HG03103 (cell line): ENCODE measurements around the gene PROCR.
"Not testable (repeated sequence)": the region's sequence is repeated elsewhere in the genome, so short reads cannot be mapped to it uniquely, and the experiment has no call there.

Source experiments
- ATAC-seq: cut with Tn5 transposase; IDR thresholded peaks from one replicate; pipeline ENCODE4 v1.9.1; 2021; ENCODE audit warnings: low read depth; ENCODE audit not compliant: unreplicated experiment

PROCR gene

DNA sequence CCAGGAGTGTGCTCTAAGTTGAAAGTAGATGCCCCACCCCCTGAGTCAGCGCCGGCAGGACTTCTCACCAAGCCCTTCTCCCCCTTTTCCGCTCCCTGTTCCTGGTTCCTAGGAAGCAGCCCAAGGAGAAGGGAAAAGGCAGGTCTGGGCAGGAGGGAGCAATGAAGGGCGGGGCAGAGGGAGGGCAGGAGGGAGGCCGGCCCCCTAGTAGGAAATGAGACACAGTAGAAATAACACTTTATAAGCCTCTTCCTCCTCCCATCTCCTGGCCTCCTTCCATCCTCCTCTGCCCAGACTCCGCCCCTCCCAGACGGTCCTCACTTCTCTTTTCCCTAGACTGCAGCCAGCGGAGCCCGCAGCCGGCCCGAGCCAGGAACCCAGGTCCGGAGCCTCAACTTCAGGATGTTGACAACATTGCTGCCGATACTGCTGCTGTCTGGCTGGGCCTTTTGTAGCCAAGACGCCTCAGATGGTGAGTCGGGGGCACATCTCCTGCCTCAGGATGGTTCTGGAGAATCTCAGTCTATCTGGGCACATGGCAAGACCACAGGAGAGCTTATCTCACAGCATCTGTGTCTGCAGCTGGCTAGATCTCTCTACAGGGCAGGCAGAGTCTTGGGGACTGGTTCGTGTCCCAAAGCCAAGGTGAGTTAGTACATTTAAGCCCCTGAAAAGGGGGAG lies at the start of gene PROCR:
TSS of gene PROCR (plus strand) at position 320 of the 681 bp plus-strand sequence. CDS start at position 403, 83 bp downstream.
- ATAC-seq = no peak

GRCh38 chr20:35122756-35123405 lies 49.0 kb upstream of the PROCR start:
- ATAC-seq = no peak

DNA sequence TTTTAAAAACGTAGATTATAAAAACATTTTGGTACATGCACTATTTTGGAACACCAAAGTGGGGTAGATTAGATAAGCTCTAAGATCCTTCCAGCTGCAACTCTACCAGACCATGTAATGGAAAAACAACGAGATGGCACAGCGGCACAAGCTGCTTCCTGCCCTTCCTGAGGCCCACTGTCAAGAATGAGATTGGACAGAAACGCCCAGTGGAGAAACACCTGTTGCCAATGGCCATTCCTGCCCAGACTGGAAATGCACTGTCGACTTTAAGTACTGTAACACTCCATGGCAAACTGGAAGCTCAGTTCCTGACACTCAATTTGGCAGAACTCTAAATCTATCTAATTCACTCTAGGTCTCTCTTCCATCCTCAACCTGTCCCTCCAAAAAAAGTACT lies 46.1 kb upstream of the PROCR start:
- no peak for ATAC-seq

GRCh38 chr20:35129647-35130069 lies 42.2 kb upstream of the PROCR start:
- ATAC-seq = no peak

GRCh38 chr20:35131934-35132333 lies 39.9 kb upstream of the PROCR start:
- ATAC-seq = no peak

- no peak for ATAC-seq
Measured at GRCh38 chr20:35133031-35133430, 38.8 kb upstream of the PROCR start.

DNA sequence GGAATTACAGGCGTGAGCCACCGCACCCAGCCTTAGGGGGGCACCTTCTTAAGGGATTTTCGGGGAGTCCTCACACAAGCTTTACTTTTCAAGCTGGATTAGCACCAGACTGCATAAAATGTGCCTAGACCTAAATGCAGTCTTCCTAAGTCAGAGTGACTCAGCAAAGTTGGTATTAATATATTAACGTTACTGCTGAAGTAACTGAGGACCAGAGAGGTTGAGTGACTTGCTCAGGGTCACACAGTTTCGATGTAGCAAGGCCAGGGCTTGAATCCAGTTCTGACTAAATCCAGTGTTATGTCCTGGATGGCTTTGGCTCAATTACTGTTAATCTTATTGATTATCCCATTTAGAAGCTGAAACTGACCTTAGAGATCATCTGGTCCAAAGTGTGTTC lies 38.1 kb upstream of the PROCR start:
- no peak for ATAC-seq

DNA sequence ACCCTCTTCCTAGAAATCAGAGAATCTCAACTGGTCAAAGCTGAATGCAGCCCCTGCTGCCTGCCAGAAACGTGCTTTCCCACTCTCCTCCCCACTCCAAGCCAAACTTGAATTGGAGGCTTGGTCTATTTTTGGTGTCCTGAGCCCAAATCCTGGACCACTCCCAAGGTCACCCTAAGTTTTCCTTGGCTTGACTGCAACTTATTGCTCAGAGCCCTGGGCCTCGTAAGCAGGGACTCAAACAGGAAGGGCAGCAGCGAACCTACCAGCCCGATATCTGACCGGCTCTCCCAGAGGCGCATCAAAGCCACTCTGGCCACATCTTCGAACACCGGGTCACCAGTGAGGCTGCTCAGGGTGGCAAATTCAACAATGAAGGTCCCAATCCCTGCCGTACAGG lies 37.4 kb upstream of the PROCR start:
- ATAC-seq = no peak

- no peak for ATAC-seq
Measured at GRCh38 chr20:35134880-35135279, 37.0 kb upstream of the PROCR start.

DNA sequence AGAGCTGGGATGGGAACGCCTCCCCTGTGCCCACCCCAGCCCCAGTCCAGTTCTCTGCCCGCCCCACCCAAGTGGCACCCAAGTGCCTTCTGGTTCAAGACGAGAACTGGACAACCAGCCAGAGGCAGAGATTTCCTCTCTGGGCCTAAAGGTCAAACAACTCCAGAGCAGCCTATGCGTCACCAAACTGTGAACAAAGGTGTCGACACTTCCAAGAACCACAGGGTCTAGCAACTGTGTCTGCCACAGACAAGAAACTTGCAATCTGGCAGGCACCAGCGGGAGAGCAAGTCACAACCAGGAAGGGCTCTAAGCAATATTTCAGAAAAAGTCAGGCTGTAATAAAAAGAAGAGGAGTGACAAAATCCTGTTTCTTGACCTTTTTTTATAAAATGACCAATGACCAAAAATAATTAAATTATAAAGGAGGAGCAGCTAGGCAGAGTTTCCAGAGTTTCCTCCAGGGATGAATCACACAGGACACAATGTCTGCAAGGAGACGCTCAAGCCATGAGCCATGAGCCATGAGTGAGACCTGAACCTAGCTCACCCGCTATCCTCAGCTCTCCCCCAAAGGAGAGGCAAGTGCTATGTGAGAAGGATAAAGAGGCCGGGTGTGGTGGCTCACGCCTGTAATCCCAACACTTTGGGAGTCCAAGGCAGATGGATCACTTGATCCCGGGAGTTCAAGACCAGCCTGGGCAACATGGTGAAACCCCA lies 35.8 kb upstream of the PROCR start:
- no peak for ATAC-seq

- no peak for ATAC-seq
Measured at GRCh38 chr20:35144694-35145093, 27.2 kb upstream of the PROCR start.

GRCh38 chr20:35145141-35145564 lies 26.7 kb upstream of the PROCR start:
- ATAC-seq = no peak

DNA sequence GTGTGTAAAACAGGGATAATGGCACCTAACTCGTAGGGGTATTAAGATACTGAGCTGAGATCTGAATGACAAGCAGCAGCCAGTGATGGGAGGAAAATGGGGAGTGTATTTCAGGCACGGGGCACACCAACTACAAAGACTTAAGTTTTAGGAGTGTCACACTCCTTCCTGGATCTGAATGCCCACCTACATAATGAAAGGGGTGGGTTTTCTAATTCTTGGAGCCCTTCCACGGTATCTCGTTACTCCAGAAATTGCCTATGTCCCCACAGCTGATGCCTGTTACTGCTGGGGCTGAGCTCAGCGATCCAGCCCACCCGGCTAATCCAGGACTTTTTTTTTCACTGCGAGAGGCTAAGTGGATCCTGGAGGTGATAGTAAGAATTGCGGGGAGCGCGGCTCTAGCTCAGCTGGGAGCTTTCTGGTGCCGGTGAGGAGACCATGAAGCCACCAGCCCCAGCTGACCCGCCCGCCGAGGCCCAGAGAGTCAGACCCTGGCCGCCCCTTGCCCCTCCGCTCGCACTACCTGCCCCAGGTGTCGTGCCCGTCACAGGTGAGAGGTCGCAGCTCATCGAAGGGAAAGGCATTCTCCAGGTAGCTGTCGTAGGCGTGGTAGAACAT lies 25.5 kb upstream of the PROCR start:
- no peak for ATAC-seq

DNA sequence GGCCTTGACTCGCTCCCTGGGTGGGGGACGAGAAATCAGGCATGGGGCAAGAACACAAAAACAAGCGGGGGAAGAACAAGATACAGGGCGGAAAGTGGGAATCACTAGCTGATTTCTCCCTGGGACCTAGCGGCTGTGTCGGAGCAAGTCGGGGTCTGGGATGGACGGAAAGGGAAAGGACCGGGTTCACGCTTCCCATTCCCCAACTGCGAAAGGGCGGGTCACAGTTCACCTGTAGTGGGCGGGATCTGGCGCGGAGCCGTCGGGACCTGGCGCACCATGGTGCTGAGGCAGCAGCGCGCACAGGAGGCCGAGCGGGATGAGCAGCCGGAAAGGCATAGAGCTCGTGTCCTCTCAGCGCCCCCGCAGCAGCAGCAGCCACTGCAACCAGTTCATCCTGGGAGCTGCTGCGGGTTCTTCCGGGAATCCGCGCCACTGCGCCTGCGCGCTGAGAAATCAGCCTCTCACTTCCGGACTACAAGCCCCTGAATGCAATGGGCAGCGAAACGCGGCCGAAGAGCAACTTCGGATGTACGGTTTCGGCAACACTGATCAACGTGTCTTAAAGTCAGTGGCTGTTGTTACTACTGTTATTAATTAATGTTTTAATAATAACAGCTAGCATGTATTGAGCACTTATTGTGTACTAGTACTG lies 24.8 kb upstream of the PROCR start, which contains the start of gene EDEM2:
TSS of gene EDEM2 (minus strand) at position 417 of the 655 bp plus-strand sequence. CDS start at position 339, 78 bp downstream.
- ATAC-seq = no peak

DNA sequence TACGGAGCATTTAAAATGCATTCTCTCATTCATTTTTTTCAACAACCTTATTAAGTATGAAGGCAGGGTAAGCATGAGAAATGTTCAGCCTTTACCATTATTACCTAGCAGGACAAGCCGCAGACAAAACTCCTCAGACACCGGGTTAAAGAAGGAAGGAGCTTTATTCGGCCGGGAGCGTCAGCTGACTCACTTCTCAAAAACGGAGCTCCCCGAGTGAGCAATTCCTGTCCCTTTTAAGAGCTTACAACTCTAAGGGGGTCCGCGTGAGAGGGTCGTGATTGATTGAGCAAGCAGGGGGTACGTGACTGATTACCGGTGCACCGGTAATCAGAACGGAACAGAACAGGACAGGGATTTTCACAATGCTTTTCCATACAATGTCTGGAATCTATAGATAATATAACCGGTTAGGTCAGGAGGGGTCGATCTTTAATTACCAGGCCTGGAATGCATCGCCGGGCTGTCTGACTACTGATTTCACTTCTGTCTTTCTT lies 24.2 kb upstream of the PROCR start:
- not testable (repeated sequence) for ATAC-seq

GRCh38 chr20:35150846-35151579 lies 20.9 kb upstream of the PROCR start:
- no peak for ATAC-seq

DNA sequence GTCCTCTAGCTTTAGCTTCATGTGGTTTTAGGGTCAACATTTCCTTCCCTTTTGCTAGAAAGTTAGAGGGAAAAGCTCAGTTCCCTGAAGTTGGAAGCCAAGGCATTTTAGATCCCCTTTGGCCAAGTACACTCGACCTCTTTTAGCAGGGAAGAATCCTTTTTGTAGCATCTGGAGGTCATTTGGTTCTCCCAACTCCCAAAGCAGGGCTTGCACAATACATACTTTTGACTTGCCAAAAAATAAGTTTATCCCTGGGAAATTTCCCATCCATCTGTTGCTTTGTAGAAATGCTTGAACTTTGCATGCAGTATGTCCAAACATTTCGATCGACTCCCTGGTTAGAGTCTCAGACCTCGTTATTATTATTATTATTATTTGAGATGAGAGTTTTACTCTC lies 20.1 kb upstream of the PROCR start:
- ATAC-seq = no peak

- ATAC-seq = no peak
Measured at GRCh38 chr20:35155936-35156335, 15.9 kb upstream of the PROCR start.

- no peak for ATAC-seq
Measured at GRCh38 chr20:35156978-35157377, 14.9 kb upstream of the PROCR start.

DNA sequence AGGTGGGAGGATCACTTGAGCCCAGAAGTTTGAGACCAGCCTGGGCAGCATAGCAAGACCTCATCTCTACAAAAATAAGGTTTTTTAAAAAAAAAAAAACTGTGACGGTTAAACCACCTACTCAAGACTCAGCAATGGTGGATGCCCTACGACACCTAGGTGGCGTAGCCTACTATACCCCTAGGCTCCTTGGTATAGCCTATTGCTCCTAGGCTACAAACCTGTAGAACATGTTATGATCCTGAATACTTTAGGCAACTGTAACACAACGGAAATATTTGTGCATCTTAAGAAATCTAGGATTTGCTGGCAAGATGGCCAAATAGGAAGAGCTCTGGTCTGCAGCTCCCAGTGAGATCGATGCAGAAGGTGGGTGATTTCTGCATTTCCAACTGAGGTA lies 11.5 kb upstream of the PROCR start:
- ATAC-seq = not testable (repeated sequence)
